ENCODE measurements around the gene THRB.

The THRB gene

DNA sequence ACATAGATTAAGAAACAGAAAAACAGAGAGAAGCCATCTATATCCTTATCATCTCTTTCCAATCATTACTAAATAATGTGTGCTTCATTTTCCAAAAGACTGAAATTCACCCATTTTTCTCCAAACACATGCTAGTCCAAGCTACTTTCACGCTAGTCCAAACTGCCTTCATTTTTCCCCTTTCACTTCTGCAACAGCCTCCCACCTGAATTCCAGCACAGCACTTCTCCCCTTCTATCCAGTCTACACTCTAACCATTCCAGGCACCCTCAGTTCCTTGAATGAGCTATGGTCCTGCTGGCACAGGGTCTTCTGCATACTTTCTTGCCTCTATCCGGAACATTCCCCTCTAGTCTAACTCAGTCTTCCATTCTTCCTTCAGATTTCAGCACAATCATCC is 112.0 kb downstream of the THRB start:
- DNase-seq (ENCODE audit: low read depth in 1 of 2, low spot score in 1 of 2): no peak

DNA sequence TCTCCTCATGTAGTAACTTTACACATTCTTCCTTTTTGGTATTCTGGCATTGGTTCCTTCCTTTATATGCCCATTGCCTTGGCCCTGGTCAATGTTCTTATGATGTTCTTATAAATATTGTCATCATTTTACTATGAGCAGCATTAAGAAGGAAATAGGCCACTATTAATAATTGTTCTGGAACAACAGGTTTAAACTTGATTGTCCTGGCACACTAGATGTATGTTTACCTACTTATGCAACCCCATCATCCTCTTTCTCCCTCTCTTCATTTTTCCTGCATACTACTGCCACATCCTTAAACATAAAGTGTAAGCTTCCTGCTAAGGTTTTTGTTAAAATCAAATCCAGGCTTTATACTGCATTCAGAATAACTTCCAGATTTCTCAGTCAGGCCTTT is 114.7 kb downstream of the THRB start:
- DNase-seq (ENCODE audit: low read depth in 1 of 2, low spot score in 1 of 2): no peak

DNA sequence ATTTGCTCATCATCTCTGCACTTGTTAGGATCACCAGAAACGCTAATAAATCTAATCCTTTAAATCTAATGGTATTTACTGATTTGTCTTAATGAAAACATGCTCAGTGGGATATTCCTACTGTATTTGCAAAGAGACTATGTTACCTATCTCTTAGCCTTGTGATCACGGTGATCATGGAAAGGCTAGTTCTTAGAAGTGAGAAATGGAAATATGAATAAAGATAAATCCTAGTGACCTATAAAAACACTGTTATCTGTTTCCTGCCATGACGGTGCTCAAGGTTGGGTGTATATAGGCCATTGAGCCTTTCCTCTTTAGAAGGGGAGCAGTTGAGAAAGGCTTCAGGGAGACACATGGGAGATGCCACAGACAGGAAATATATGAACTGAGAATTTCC is 116.3 kb downstream of the THRB start:
- DNase-seq (ENCODE audit: low read depth in 1 of 2, low spot score in 1 of 2): no peak

DNA sequence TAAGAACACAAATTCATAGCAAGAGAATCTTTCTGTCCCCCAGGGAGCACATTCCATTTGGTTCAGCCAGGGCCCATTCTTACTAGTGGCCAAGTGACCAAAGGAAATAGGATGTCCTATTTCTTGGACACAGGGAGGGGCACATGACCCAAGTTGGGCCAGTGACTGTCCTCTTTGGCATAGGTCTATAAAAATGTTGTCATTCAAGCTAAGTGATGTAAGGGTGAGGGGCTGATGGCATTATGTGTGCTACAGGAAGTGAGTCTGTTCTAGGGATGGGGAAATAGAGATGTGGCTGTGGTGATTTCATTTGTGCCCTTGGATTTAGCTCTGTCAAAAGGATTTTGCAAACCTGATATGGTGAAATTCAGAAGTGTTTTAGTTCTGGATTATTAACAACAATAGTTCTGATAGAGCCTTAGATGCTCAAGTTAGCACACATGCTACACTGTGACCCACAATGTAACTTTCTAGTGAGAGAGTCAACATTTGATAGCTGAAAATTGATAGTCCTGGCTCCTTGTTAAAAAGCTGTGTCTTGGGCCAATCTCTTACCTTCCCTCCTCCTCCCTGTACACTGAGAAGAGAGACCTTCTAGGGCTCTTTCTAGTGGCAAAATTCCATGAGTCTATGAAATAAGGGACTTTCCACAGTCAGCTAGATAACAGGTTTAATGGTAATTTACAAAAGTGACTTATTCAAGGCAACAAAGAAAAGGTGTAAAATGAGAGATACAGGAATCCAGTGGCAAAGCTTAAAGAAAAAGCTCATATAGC is 117.2 kb downstream of the THRB start:
- DNase-seq (ENCODE audit: low read depth in 1 of 2, low spot score in 1 of 2): no peak

DNA sequence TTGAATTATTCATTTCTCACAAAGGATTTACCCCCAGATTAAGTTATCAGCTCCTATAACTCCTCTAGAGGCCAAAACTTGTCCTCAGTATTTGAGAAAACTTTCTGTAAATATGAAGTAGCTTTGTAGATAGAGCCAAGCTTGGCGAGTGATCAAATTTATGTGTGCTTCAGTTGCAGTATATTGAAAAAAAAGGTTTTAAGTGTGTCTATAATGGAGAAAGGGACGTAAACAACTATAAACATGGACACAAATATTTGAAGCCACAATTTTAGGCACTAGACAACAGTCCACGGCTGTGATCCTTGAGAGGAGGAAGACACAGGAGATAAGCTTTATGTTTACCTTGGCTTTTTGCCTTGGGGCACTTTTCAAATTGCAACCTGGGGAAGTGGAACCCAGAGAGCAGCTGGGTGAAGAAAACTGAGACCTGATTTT is 118.7 kb downstream of the THRB start:
- DNase-seq (ENCODE audit: low read depth in 1 of 2, low spot score in 1 of 2): no peak

DNA sequence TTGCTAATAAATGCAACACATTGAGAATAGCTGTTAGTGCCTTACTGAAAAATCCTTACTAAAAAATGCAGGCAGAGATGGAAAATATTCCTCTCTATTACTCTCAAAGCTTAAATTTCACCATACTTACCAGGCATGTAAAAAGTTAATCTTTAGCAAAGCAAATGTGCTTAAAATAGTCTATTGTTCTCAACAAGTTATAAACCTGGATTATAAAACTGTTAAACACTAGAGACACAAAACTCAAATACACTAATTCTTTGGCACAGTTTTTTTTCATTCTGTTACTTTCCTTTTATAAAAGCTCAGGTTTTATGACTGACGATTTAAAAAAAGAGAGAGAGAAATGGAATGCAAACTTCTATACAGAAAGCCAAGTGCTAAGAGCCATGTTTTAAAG is 119.8 kb downstream of the THRB start:
- DNase-seq (ENCODE audit: low read depth in 1 of 2, low spot score in 1 of 2): no peak

DNA sequence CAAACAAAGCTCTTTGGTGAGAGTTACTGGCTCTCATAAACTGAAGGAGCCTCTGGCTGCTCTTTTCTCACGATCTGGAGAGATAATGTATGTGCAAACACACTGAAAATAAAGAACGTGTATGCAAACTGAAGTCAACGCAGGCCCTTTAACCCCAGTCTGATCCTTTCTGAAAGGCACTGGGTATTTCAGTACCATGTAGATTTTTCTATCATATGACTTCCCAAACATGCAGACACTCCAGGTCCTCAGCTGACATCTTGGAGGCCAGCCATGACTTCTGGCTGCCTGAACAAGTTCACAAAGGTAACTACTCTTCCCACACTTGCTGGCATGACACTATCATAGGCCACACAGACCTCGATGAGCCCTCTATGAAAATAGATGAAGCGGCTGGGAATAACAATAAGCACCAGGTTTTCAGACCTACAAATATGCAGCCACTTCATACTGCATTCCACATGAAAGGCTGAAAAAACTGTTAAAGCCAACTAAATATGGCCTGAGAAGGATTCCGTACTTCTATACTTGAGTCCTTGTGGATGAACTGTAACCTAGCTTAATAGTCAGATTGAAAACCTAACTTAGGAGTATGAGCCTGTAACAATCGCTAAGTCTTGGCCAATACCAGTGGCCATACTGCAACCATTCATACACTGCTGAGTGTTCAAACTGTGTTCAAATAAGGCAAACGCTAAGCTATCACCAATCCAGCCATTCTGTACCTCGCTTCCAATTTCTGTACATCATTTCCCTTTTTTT is 121.3 kb downstream of the THRB start:
- DNase-seq (ENCODE audit: low read depth in 1 of 2, low spot score in 1 of 2): no peak

DNA sequence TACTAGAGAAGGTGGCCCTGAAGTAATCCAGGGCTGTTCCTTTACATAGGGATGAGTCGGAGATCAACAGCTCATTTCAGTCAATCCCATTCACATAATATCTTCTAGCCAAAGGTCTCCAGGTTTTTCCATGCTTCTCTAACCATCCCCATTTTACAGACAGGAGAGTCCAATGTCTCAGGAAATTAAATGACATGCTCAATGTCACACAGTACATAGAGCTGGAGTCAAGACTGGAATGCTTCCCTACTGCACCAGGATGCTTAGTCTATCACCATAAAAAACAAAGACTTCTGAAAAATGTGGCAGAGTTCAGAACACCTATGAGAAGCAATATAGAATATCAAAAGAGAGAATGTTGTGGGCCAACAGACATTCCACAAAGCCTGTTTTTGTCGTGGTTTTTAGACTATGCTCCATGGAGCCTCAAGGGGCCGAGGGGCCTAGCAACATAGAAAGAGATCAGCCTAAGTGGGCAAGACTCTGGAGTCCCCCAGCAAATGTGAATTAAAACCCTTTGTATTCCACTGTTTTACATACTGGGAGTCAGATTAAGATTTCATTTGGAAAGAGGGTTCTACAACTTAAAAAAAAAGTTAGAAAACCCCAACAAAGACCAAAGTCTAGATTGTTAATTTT is 122.0 kb downstream of the THRB start:
- DNase-seq (ENCODE audit: low read depth in 1 of 2, low spot score in 1 of 2): no peak

DNA sequence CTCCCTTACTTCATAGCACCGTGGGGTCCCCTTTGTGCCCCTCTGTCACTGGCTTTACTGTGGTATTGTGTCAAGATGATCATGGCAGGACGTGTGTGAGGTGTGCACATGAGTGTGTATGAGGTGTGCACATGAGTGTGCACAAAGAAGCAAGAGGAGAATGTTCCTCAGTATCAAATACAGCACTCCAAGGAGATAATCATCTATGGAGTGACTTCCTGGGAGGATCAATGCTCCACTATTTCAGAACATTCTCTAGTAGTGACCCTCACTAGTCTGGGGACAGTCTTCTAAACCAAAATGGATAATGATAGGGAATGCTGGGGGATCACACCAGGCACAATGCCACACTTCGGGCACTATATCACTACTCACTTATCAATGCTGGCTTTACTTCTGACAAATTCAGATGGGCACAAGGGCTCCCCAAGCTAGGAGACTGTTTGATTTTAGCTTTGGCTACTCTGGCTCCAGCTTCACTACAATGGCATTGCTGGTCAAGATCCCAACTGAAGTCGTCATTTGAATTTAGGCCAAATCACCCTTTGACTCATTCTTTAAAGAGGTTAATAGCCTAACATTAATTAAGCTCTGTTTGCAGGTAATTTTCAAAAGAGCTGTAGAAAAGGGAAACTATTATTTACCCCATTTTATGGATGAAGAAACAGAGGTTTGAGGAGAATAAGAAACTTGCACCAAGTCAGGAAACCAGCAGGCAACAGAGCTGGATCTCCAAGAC is 124.1 kb downstream of the THRB start:
- DNase-seq (ENCODE audit: low read depth in 1 of 2, low spot score in 1 of 2): no peak

DNA sequence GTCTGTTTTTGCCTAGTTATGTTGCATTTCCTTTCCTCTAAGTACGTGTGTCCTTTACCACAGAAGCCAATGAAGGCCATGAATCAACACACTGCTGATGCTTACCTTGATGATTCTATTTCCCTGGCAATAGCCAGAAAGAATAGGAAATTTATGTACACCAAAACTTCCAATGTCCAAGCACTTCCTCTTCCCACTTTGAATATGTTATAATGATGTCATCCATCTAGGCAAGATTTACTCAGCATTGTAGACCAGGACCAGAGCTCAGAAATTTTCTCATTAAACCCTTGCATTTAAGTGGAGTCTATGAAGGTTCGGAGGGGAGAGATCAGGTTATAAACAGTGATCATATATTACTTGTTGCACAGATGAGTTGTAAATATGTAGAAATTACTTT is 126.0 kb downstream of the THRB start:
- DNase-seq (ENCODE audit: low read depth in 1 of 2, low spot score in 1 of 2): no peak

DNA sequence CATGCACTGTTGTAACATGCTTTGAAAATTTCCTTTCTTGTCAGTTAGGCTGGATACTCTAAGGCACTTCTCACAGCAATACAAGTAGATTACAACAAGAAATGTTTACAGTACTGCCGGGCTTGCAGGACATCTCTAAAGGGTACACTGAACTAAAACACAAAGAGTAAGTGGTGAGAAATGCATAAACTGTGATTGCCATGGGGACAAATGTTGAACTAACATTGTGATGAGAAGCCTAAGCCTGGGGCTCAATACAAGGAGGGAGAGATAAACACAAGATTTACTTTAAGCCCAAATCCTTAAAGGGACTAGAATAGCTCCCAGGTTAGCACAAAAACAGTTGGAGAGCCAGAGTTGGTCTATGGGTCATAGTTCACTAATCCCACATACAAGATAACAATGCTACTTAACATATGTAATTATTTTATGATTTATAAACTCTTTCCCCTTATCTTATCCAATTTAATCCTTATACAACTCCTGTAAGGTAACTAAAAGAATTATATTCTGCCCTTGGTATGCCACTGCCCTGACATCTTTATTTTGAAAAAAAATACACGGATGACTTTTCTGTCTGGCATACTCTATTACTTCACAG is 126.9 kb downstream of the THRB start:
- no peak for DNase-seq (ENCODE audit: low read depth in 1 of 2, low spot score in 1 of 2)

DNA sequence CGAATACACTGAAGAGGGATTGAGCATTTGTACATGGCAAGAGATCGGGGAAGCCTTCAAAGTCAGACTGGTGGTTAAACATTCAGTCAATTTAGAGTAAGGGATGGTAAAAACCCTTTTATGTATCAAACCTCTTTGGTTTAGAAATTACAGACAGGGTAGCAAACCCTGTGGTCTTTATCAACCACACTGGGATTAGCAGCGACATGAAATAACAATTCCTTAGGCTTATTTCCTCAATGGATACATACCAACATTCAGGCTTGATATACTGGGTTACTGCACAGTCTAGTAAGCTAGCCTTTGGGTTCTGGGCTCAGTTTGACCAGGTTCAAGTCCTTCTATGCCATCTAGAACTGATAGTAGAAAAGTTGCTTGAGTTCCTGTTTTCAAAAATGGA is 127.4 kb downstream of the THRB start:
- DNase-seq (ENCODE audit: low read depth in 1 of 2, low spot score in 1 of 2): no peak

DNA sequence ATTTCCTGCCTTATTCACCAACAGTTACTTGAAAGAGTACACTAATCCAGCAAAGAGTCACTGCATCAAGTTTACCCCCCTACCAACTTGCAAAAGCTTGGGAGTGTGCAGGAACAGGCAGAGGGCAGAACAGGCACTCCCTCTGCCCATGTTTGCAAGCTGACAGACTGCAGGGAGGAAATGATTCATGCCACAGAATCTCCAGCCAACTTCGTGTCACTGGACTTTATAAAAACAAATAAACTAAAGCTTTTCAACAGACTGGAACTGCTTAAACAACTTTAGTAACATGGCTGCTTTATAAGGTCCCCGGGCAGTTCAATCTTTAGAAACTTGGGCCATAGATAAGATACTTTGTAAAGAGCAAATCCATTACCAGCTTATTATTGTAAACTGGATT is 129.5 kb downstream of the THRB start:
- DNase-seq (ENCODE audit: low read depth in 1 of 2, low spot score in 1 of 2): no peak

DNA sequence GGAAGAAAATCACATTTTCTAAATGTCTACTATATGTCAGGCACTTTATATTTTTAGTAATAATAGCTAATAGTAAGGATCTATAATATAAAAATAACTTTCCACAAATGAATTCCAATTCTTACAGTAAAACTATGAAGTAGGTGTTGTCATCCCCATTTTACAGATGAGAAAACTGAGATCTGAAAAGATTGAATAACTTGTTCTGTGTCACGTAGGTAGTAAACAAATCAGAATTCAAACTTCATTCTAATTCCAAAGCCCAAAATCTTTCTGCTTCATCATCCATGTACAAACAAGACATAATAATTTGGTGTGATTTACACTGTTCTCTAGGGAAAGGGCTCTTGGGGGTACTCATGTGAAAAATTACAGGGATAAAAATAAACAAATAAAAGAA is 130.3 kb downstream of the THRB start:
- no peak for DNase-seq (ENCODE audit: low read depth in 1 of 2, low spot score in 1 of 2)

DNA sequence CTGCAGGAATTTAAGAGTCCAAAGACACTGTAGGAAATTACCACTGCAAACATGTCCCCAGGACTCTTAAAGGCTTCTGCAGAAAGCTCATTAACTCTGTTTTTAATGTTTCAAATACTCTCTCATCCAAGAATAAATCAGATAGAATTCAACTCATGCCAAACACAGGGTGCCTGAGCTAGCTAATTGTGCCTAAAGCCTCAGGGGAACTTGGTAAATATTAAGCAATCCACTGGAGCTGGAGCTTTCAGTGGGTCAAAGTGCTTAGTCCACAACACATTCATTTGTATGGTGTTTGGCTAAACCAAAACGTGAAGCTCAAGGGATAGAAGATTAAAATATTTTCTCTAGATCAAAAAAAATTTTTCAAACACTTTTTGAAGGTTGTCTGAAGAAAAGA is 131.4 kb downstream of the THRB start:
- DNase-seq (ENCODE audit: low read depth in 1 of 2, low spot score in 1 of 2): no peak

DNA sequence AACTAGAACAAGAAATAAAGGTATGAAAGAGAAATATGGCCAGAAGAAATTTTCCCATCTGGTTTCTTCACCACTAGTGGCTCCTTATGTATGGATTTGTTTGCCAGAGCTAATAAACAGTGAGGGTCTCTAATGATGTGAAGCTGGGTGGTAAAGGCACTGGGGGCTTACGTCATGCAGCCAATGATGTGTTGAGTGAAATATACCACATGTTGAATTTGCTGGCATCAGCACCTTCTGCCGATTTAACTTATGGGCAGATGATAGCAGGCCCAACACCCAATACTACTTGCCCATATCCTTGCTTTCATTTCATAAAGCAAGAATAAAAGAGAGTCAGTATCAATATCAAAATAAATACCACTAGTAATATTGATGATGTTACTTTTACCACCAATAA is 133.0 kb downstream of the THRB start:
- no peak for DNase-seq (ENCODE audit: low read depth in 1 of 2, low spot score in 1 of 2)

DNA sequence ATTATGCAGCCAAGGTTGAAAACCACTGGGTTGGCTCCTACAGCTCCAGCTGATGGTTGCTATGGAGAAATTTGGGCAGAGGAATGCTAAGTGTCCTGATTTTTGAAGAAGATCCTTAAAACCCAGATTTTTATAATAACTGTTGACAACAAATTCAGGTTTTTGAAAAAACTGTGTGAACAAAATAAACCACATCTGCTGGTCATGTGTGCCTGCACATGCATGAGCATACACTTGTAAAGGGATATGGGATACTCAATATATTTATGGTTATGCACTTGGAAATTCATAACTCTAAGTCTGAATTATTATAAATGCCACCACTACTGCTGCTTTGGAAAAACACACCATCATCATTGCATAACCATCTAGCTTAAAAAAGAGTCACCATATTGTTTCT is 133.7 kb downstream of the THRB start:
- DNase-seq (ENCODE audit: low read depth in 1 of 2, low spot score in 1 of 2): no peak

DNA sequence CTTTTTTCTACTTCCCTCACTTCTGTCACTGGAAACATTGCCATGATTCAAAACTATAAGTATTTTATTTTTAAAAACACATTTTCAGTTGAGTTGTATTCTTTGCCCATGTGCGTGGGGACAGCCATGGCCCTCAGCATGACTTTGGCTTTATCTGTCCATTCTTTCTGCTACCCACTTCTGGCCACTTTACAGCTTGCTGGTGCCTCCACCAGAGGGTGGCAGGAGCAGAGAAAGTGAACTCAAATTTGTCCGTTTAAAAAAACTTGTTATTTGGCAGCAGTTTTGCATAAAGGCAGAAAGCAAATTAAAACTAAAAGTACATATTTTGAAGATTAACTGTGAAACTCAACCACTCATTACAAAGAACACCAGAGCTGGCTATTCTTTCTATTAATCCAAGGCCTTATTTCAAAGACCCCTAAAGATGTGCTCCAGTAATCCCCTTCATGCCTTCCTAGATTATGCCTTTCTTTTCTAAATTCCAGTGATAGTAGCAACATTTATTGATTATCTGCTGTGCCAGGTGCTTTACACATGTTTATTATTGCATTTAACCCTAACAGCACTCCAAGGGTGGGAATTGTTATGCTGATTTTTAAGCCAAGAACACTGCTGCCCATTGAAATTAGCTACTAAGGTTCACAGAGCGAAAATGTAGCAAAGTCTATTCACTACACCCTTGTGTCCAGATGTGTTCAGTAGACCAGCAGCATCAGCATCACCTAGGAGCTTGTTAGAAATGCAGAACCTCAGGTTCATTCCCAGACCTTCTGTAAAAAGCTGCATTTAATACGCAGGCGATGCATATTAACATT is 134.8 kb downstream of the THRB start:
- no peak for DNase-seq (ENCODE audit: low read depth in 1 of 2, low spot score in 1 of 2)

DNA sequence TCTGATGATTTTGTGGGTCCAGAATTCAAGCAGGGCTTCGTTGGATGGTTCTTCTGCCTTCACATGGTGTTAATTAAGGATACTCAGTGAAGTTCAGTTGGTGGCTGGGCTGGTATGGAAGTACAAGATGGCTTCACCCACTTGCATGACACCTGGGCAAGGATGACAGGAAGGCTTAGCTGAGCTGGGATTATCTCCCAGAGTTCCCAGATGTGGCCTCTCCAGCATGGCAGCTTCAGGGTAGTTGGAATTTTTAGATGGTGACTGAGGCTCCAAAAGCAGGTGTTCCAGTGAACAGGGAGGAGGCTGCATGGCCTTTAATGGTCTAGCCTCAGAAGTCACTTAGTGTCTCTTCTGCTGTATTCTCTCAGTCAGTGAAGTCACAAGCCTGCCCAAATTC is 135.5 kb downstream of the THRB start:
- DNase-seq (ENCODE audit: low read depth in 1 of 2, low spot score in 1 of 2): no peak

DNA sequence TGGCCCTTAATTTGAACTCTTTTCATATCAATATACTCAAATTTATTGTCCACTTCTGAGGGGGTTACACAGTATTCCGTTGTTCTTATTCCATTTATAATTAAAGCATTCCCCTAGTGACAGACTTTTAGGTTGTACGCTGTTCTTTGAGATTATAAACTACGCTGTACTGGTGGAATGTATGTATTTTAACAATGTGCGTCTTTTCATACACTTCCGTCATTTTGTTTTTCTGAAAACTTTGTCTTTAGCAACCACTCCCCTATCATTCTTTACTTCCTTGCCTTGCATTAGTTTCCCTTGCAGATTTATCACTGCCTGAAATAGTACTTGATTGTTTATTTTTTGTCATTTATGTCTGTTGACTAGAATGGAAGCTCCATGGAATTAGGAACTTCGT is 137.0 kb downstream of the THRB start:
- DNase-seq (ENCODE audit: low read depth in 1 of 2, low spot score in 1 of 2): no peak

Measured in activated T-helper 1 cell treated with anti-CD3 and anti-CD28 coated beads, Interleukin-2, amount 50 U/mL, for 16 hours (primary cell).